ENCODE data around the gene MRPS21.

MRPS21 gene

DNA sequence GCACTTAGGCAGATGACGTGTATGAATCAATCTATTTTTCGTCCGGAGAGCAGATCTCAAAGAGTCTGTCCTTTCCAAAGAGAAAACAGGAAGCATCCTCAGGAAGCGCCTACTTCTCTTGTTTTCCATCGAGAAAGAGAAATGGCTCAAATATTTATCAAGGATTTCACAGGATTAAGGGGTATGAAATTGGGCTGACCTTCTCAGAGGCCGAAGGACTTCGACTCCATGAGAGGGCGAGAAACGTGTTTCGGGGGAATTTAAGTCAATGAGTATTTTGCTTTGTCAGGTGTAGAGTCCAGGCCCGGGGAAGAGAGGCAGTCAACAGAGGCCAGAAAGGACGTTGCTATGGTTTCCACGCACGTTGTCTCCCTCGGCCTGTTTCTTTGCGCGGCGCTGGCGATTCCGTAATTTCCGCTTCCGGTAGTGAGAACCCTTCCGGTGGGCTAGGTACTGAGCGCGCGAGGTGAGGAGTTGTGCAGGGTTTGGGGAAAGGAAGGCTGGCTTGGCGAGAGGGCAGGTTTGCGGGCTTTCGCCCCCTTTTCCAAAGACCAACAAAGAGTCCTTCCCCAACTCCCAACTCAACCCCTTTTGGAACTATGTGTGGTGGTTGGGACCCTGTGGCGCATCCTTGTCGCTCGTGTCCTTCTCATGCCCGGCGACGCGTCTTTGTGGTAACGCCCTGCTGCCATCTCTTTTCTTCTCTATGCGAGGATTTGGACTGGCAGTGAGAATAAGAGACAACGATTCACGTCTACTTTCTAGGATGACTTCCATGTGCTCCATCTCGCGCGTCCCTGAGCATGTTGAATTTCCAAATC lies at the start of gene MRPS21:
MRPS21 (plus strand) TSS at position 429 of the 821 bp plus-strand sequence. CDS start 506 bp downstream, outside the sequence.
- DNase-seq = peak; percentile 81

DNA sequence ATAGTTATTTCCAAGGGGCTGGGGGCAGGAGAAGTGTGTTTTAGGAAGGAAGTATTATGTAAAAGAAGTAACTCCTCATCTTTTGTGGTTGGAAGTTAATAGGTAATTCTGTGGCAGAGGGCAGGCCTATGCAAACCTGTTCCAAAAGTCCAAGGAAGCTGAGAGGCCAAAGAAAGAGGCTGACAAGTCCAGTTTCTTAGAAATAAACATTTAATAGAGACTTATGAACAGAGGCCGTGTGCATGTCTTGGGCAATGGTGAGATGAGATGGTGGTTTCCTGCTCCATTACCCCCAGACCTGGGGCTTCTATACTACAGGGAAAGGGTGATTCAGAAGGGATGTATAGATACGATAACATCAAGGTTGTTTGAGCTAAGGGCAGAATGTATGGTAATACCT lies 43.7 kb upstream of the MRPS21 start:
- DNase-seq = no peak

DNA sequence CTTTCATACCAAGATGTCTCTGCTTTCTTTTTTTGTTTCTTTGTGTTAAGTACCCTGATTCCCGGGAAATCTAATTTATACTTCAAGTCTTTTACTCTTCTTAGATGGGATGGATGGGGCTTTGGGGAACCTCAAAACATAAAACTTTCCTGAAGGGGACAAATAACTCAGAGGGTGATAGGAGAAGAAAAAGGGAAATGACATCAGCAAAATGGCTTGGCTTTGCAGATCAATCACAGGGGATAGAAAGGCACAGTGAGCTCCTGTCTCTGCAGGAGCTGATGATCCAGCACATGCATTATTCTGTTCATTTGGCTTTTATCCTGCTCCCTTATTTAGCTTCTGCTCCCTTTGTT lies 37.5 kb upstream of the MRPS21 start:
- no peak for DNase-seq

DNA sequence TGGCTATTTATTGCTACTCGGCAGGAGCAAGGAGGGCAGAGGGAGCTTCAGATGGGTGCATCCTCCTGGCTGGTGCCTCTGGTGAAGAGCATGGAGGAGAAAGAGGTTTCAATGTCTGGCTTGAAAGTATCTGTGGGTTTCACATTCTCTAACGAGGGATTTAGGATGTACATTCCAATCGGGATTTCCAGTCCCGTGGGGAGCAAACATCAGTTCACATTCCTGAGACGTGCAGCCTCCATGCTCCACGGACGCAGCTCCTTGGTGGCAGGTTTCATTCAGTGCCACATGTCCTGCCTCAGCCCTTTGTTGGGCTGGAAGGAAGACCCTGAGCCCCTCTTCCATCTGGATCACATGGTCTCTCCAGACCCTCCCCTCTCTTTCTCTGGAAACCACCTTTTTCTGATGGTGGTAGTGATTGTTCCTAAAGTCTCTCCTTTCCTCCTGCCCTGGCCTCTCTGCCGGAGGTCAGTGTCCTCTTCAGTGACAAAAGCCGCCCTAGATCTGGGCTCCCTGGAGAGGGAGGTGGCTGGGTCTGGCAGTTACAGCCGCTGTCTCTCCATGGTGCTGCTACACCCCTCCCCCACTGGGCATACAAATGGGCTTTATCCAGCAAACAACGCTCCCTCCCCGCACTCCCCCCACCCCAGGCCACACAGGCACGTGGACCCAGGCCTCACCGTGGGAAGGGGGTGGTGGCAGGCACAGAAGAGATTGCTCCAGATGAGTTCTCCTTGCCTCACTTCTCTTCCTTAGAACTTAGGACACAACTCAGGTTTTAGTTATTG lies 36.9 kb upstream of the MRPS21 start:
- DNase-seq = no peak

DNA sequence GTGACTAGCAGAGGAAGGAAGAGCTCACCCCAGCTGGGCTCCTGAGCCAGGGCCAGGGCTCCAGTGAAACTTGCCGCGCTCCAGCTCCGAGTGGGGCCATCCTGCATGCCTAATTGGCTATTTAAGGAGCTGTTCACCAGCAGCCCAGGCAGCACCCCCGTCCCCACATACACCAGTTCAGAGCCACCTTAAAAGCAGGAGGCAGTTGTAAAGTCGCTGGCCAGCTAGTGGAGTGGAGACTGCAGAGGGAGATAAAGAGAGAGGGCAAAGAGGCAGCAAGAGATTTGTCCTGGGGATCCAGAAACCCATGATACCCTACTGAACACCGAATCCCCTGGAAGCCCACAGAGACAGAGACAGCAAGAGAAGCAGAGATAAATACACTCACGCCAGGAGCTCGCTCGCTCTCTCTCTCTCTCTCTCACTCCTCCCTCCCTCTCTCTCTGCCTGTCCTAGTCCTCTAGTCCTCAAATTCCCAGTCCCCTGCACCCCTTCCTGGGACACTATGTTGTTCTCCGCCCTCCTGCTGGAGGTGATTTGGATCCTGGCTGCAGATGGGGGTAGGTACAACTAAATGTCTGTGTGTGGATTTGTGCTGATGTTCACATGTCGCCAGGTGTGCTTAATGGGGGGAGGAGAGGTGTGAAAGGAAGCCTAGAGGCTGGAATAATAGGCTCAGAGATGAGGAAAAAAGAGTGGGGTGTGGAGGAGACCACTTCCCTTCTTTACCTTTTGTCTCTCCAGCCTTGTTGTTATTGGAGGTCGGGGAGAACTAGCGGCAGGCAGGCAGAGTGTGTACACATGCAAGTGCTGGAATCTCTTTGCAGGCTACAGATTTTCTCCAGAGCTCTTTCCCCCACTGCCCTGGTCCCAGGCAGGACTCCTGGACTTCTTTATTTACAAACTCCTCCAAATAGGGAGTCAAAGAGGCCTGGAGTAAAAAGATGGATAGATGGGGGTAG lies 35.8 kb upstream of the MRPS21 start, which contains the start of gene CA14:
CA14 (plus strand) TSS at position 151 of the 962 bp plus-strand sequence; CDS start at position 506, 355 bp downstream.
- no peak for DNase-seq

DNA sequence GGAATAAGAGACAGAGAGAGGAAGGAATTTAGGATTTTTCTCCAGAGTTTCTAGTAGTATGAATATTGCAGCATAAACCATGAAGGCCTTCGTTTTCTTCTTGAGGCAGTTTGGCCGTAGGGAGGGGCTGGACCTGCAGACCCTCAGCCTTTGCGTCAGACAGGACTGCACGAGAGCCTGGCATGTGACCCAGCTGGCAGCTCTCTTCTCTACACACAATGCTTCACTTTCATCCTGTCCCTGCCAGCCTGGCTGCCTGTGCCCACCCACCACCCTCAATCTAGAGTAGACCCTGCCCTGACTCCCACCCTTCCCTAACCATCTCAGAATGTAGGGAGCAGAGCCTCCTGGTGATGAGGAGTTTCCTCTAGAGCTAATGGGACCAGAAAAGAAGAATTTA lies 34.4 kb upstream of the MRPS21 start:
- no peak for DNase-seq

DNA sequence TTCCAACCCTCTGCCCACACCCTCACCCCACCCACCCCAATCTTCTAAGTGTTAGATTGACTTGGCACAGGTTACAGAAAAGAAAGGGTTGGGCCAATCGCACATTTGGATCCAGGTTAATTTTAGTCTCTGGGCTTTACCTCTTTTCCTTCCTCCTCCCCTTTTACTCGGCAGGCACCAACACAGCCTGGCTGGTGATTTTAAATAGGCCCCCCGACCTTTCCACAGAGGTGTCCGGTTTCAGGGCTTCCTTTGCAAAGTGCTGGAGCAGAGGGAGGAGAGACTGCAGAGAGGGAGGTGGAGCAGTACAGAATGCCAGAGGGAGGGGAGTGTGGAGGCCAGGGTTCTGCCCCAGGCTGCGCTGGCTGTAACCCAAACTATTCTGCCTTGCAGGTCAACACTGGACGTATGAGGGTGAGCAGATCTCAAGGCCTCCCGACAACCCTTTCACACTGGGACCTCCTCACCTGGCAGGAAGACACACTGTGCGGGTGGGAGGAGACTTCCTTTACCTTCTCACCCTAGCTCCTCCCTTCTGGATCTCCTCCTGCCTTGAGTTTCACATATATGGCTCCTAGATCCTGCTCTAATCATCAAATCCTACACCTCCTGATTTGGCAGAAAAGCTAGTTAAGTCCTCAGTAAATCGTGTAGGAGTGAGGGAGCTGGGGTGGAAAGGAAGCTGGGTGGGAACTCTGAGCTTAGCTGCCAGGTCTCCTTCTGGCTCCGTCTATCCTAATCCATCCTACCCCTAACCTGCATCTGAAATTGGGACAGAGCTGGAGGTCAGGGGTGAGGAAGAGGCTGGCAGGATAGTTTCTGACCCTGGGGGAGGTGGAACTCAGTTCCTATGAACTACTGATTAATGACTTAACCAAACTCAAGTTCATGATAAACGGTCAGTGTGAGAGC lies 33.6 kb upstream of the MRPS21 start:
- DNase-seq = no peak

DNA sequence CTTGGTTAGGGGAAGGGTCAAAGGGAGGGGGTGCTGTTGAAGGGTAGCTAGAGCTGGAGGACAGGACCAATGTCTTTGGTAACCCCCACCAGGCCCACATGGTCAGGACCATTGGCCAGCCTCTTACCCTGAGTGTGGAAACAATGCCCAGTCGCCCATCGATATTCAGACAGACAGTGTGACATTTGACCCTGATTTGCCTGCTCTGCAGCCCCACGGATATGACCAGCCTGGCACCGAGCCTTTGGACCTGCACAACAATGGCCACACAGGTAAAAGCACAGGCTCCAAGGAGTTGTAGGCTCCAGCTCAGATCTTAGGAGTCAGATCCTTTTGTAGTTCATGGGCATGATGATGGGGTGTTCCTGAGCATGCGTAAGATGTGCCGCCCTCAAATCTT lies 32.3 kb upstream of the MRPS21 start:
- no peak for DNase-seq

DNA sequence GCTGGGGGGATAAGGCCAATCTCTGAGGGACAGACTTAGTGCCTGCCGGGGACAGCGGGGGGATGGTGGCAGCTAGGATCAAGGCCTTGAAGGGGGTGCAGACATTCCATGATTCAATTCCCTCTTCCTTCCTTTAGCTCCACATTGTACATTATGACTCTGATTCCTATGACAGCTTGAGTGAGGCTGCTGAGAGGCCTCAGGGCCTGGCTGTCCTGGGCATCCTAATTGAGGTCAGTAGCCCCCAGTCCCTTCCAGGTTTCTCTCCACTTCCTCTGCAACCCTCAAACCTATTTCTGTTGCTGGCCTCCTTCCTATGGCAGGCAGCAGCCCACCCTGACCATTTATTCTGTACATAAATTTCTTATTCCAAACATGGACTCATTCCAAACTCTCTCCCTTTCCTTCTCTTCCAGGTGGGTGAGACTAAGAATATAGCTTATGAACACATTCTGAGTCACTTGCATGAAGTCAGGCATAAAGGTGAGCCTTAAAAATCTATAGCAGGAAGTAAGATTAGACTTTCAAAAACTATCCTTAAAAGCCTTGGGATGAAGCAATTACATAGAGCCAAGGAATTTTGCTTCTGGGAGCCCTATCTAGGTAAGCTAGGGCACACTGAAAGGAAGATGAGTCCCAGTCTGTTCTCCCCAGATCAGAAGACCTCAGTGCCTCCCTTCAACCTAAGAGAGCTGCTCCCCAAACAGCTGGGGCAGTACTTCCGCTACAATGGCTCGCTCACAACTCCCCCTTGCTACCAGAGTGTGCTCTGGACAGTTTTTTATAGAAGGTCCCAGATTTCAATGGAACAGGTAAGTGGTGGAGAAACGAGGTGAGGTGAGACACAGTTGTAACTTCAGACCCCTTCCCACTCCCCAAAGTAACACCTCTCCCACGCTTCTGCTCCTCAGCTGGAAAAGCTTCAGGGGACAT lies 31.0 kb upstream of the MRPS21 start:
- no peak for DNase-seq

DNA sequence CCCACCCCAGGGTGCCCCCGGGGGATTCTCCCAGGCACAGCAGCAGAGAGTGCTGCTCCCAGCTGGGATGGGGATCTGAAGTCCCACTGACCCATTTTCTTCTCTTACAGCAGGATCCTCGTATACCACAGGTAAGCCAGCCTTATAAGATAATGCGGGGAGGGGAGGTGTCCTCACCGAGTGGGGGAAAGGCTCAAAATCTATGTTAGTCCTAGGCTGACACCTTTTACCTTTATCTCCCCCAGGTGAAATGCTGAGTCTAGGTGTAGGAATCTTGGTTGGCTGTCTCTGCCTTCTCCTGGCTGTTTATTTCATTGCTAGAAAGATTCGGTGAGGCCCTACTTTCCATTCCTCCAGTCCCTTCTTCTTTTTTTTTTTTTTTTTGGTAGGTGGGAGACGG lies 30.1 kb upstream of the MRPS21 start:
- DNase-seq = no peak

DNA sequence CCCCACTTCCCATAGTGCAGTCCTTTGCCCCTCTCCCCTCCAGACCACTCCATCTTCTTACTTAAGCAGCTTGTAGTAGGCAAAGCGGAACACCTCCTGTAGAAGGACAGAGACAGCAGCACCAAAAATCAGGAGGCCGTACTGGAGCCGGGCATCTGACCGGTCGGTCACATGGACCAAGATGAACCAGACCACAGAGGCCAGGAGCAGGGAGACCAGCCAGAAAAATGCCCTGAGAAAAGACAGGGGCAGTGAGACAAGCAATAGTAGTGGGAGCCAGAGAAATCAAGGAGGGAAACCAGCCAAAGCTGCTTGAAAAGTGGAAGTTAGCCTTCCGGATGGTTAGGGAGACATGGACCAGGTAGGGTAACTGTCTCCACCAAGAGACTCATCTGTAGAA lies 25.8 kb upstream of the MRPS21 start:
- DNase-seq = no peak

DNA sequence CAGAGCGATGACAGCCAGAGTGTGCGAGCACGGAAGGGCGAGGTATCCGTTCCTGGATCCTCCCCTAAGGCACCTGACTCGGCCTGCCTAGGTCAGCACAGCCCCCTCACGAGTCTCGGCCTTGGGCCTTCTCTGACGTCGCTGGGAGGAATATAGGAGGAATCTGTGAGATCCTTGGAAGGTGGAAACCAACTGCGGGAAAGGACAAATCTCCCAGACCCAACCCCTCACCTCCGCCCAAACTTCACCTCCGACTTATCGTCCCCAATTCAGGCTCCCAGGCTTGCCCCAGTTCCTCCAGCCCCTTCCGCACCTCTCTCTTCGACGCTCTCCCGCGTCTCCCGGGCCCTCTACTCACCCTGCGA lies 25.3 kb upstream of the MRPS21 start:
- DNase-seq = peak; percentile 45

DNA sequence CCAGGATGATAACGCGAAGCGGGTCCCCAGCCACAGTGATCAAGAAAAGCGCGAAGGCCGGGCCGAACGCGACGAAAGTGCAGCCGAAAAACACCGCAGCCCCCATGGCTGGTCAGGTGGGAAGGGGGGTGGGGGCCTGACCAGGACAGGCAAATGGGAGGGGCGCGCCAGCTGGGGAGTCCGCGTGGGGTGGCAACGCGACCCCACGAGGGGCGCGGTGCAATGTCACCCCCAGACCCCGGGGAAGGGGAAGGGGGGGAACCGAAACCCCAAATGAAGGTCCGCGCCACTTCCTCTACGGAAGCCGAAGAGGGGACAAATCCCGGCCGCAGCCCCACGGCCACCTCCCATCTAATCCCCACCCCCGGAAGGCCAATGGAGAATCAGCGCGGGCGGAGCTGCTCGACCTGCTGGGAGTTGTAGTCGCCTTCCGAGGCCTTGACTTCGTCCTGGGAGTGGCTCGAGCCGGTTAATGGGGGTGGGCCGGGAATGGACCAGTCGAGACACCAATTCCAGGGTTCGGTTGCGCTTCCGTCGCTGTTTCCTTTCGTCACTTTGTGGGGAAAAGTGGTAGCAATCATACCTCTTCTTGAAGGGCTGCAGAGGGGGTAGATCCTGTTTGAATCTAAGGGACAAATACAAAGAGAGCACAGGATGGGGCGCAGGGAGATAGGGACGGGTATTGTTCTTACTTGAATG lies 24.8 kb upstream of the MRPS21 start, which contains the start of gene APH1A:
APH1A (minus strand) TSS at position 312 of the 699 bp plus-strand sequence; CDS start at position 106, 206 bp downstream.
- peak; percentile 89 for DNase-seq

DNA sequence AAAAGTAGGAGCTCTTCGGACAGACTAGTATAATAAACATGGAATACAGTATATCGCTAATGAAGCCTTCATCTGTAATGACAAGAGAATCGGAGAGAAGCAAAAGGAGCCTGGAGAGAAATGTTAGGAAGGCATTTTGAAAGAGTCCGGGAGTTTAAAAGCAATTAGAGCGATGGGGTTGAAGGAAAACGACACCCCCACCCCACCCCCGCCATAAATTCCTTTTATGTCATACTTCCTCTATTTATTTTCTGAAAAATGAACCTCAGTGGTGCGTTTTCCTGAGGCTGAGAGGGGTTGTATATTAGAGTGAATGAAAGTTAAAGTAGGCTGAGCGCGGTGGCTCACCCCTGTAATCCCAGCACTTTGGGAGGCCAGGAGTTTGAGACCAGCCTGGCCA lies 24.2 kb upstream of the MRPS21 start:
- DNase-seq = no peak

DNA sequence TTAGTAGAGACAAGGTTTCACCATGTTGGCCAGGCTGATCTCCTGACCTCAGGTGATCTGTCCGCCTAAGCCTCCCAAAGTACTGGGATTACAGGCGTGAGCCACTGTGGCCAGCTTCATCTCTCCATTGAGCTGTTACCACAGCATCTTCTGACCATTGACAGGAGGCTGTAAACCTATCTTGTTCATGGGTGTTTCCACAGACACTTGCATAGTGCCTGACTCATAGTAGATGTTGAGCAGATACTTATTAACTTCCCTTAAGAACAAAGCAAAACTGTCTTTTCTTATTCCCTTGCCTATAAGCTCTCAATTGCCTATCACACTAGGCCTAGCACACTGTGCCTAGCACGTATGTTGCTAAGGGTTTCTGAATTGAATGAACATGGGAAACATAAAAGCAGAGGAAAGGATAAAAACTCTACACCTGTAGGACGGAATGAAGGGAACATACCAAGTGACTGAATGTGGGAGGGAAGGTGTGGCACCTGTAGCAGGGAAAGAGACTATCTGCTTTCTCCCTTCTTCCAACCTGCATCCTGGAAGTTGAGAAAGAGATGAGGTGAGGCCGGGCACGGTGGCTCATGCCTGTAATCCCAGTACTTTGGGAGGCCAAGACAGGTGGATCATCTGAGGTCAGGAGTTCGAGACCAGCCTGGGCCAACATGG lies 22.2 kb upstream of the MRPS21 start:
- DNase-seq = no peak

DNA sequence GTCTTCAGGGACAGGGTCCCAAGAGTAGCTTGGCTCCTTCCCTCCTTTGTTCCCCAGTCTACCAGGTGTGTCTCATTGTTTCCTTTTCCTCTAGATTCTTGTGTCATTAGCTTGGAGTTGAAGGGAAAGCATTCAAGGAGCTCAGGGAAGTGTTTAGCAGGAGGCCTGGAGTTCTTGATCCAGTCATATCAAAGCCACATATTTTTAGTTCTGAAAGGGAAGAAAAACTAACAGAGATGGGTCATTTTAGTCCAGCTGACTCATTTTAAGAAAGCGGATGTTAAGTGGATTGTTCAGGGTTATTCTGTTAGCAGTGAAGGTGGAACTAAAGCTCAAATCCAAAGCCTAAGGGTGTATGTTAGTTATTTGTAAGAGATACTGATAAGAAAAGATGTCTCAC lies 20.4 kb upstream of the MRPS21 start:
- no peak for DNase-seq

DNA sequence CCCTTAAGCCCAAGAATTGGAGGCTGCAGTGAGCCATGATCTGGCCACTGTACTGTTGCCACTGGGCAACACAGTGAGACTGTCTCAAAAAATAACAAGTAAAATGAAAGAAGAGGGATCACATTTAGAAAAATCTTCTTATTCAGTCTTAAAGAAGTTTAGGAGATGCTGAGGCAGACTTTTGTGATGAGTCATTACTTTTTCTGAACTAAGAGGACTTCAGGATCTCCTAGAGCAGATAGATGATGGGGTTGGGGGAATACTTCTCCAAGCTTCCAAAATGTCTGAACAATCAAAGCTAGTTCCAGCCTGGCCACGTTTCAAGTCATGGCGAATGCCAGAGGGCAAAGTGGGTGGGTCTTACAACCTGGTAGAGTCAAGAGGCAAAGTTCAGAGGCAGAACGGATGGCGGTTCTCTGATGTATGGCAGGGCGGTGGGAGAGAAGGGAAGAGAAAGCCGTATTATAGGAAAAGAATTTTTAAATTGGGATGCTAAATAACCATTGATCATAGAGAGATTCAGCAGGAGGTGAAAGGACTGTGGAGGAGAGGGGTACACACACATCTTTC lies 13.4 kb upstream of the MRPS21 start:
- DNase-seq = no peak

DNA sequence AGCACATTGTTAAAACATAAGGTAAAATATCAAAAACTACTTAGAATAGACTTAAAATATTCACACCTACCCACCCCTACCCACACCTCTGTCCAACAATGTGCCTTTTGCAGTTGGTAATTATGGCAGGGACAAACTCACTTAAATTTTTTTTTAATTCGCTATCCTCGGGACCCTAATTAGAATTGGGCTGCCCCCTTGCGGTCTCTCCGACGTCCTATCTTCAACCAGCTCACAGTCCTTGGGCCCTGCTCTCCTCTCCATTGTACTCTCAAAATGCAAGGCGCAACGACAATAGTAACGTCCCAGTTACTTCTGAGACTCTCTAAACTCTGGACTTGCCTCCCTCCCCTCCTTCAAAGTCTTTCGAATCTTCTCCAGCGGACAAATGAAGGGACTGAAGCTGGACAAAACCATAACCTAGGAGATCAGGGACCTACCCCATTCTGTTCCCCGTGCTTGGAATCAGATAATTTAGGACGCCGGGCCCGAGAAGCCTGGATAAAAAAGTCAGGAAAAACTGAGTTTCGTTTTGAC lies 12.4 kb upstream of the MRPS21 start:
- DNase-seq = peak; percentile 56
